Activated naive CD8-positive, alpha-beta T cell treated with anti-CD3 and anti-CD28 coated beads for 36 hours (primary cell): ENCODE data around the gene HMGCS2. TPM values are rescaled to one million over a fixed set of nuclear protein-coding genes. Genes with fewer than 3 reads are reported as not detected.
"Not testable (repeated sequence)": the region's sequence is repeated elsewhere in the genome, so short reads cannot be mapped to it uniquely, and the experiment has no call there.

Experiments
- DNase-seq: peaks from one replicate; pipeline ENCODE4 v3.0.0; 2021
- H3K27ac Mint-ChIP-seq: one replicate; pipeline ENCODE4 v1.8.0; 2022; ENCODE audit warnings: mild to moderate bottlenecking, moderate library complexity, mixed read lengths
- H3K27me3 Mint-ChIP-seq: one replicate; pipeline ENCODE4 v1.8.0; 2022; ENCODE audit warnings: mild to moderate bottlenecking, mixed read lengths
- H3K36me3 Mint-ChIP-seq: one replicate; pipeline ENCODE4 v1.8.0; 2021; ENCODE audit warnings: mild to moderate bottlenecking, mixed read lengths
- H3K4me1 Mint-ChIP-seq: one replicate; pipeline ENCODE4 v1.8.0; 2021; ENCODE audit warnings: mixed read lengths
- H3K4me3 Mint-ChIP-seq: one replicate; pipeline ENCODE4 v1.8.0; 2022; ENCODE audit warnings: mild to moderate bottlenecking, moderate library complexity, mixed read lengths
- H3K9me3 Mint-ChIP-seq: one replicate; pipeline ENCODE4 v1.8.0; 2022; ENCODE audit warnings: mixed read lengths
- total RNA-seq, 2 experiments: library from RNA; stranded (reverse); gene quantifications; one replicate each; pipeline ENCODE4 v1.2.3, GENCODE V29; 2021

The HMGCS2 gene
- total RNA-seq, 2 experiments from 2014 or later: not detected

GRCh38 chr1:119797162-119797561, 28.5 kb upstream of the HMGCS2 start:
- Mint-ChIP-seq H3K9me3 (no peaks in the 10 kb centered on the region), H3K27ac (peak overlapping the region; percentile 40), H3K4me3 (no peak overlapping the region), H3K27me3 (no peaks in the 10 kb centered on the region), H3K4me1 (peaks cover 18% of the 10 kb centered on the region), H3K36me3 (no peaks in the 10 kb centered on the region)
- no peak for DNase-seq

DNA sequence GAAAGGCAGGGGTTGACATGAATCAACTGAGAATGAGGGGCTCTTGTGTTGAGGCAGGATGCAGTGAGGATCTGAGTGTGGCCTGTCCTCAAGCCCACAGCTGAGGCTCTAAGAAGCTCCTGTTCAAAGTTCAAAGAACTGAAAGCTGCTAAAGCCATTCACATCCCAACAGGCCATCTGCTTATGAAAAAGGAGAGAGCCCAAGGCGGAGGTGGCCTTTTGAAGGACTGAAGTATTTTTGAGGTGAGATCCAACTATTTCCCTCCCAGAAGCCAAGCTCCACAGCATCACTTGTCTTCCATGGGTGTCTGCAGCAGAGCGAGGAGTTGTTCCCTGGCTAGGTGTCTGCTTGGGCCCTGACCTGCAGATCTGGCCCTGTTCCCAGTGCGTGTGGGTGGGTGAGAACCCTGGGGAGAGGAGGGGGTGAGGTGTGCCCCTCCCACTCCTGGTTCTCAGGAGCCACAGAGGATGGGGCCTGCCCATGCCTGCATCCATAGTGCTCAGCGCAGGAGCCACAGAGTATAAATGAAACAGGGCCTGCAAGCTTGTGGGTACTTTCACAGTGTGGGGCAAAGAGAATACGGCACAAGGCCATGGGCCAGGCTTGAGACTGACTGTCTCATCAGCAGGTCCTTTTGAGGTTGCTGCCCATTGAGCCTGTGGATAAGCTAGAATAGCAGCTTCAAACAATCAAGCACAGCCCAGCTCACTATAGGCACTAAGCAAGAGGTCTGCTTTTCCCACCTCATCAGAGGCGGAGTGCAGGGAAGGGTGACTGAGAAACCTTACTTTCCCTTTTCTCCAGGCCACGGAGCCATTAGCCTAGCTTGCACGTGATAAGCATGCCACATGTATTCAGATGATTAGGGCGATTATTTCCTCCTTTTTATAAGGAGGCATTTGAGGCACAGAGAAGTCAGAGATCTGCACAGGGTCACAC, 26.8 kb upstream of the HMGCS2 start:
- no peaks in the 10 kb centered on the region for H3K36me3 Mint-ChIP-seq
- H3K9me3 Mint-ChIP-seq: no peaks in the 10 kb centered on the region
- H3K27me3 Mint-ChIP-seq: no peaks in the 10 kb centered on the region
- H3K4me1 Mint-ChIP-seq: peaks cover 18% of the 10 kb centered on the region
- DNase-seq: no peak
- no peak overlapping the region for H3K4me3 Mint-ChIP-seq
- H3K27ac Mint-ChIP-seq: no peak overlapping the region

DNA sequence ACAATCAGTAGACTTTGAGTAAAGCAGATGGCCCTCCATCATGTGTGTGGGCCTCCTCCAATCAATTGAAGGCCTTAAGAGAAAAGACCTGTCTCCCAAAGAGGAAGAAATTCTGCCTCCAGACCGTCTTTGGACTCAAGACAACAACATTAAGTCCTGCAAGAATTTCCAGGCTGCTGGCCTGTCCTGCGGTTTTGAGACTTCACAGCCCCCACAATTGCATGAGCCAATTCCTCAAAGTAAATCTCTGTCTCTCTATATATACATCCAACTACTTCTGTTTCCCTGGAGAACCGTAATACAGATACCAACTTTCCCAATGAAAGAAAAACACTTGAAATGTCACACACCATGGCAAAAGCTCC, 26.2 kb upstream of the HMGCS2 start:
- peaks cover 18% of the 10 kb centered on the region for H3K4me1 Mint-ChIP-seq
- no peak overlapping the region for H3K4me3 Mint-ChIP-seq
- no peaks in the 10 kb centered on the region for H3K36me3 Mint-ChIP-seq
- no peaks in the 10 kb centered on the region for H3K27me3 Mint-ChIP-seq
- no peak overlapping the region for H3K27ac Mint-ChIP-seq
- H3K9me3 Mint-ChIP-seq: no peaks in the 10 kb centered on the region
- DNase-seq: no peak

- peaks cover 18% of the 10 kb centered on the region for H3K4me1 Mint-ChIP-seq
- no peaks in the 10 kb centered on the region for H3K9me3 Mint-ChIP-seq
- no peak overlapping the region for H3K4me3 Mint-ChIP-seq
- DNase-seq: no peak
- H3K36me3 Mint-ChIP-seq: no peaks in the 10 kb centered on the region
- H3K27ac Mint-ChIP-seq: no peak overlapping the region
- H3K27me3 Mint-ChIP-seq: peaks cover 1% of the 10 kb centered on the region
Measured at GRCh38 chr1:119794230-119794875, 25.6 kb upstream of the HMGCS2 start.

DNA sequence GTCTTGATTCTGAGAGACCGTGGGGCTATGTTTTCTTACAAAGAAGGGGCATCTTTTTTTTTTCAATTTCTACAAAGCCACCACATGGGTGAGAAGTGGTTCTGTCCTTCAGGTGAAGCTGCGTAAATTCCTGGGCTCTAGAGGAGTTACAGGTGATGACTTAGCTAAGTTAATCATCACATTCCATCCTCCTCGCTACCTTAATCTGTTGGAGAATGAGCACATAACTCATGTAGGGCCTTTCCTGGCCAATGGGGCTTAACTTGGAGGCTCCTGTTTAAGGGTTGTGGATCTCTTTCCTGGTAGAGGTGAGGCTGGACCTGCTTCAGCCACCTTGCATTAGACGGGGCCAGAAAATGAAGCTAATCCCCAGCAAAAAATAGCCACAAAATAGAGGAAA, 22.7 kb upstream of the HMGCS2 start:
- Mint-ChIP-seq H3K27ac (no peak overlapping the region), H3K4me1 (peaks cover 4% of the 10 kb centered on the region), H3K9me3 (no peaks in the 10 kb centered on the region), H3K4me3 (no peak overlapping the region), H3K27me3 (peaks cover 7% of the 10 kb centered on the region), H3K36me3 (no peaks in the 10 kb centered on the region)
- DNase-seq: no peak

DNA sequence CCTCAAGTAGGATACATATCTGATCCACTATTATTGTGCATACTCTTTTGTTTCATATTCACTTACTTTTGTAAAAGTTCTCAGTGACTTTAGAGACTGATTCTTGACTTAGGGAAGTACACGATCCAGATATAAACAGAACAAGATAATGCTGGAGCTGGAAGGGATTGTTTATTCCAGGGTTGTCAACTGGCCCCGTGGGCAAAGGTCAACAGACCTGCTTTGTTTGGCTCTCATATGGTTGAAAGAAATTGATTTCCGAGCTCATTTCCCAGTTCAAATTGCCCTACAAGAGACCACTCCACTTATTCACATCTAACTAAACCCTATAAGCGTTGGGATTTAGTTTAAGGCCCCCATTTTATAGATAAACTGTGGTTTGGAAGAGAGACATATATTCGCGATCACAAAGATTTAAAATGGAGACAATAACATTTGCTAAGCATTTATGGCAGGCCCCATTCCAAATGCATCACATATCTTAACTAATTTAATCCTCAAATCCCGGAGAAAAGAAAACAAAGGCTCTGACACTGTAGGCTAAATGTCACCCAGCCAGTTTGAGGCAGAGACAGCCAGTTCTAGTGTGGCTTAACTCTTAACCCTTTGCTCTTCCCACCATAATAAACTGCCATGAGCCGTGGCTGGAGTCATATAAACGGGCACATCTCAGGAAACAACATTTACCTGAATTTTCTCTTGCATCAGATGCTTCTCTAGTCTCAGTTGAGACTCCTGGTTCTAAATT, 21.9 kb upstream of the HMGCS2 start:
- Mint-ChIP-seq H3K9me3 (no peaks in the 10 kb centered on the region), H3K36me3 (no peaks in the 10 kb centered on the region), H3K27ac (no peak overlapping the region), H3K27me3 (peaks cover 7% of the 10 kb centered on the region), H3K4me1 (peaks cover 11% of the 10 kb centered on the region), H3K4me3 (no peak overlapping the region)
- no peak for DNase-seq

DNA sequence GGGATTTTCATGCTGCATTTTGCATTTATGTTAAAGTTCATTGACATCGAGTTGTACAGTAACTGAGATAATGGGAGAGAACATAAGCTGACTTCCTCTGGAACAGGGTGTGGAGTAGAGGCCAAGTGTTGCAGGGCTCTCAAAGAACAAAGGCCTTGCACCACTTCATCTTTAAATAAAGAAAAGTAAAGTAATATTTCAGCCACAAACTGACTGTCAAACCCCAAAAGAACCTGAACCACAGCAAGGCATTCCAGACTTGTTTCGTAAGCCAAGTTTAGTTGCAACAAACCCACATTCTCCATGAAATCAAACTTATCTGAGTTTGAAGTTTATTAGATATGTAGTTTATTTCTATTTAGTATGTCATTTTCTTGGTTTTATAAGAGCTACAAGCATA, 19.1 kb upstream of the HMGCS2 start:
- H3K9me3 Mint-ChIP-seq: no peaks in the 10 kb centered on the region
- H3K27ac Mint-ChIP-seq: no peak overlapping the region
- H3K4me3 Mint-ChIP-seq: no peak overlapping the region
- peaks cover 28% of the 10 kb centered on the region for H3K27me3 Mint-ChIP-seq
- DNase-seq: no peak
- no peaks in the 10 kb centered on the region for H3K36me3 Mint-ChIP-seq
- peaks cover 21% of the 10 kb centered on the region for H3K4me1 Mint-ChIP-seq

DNA sequence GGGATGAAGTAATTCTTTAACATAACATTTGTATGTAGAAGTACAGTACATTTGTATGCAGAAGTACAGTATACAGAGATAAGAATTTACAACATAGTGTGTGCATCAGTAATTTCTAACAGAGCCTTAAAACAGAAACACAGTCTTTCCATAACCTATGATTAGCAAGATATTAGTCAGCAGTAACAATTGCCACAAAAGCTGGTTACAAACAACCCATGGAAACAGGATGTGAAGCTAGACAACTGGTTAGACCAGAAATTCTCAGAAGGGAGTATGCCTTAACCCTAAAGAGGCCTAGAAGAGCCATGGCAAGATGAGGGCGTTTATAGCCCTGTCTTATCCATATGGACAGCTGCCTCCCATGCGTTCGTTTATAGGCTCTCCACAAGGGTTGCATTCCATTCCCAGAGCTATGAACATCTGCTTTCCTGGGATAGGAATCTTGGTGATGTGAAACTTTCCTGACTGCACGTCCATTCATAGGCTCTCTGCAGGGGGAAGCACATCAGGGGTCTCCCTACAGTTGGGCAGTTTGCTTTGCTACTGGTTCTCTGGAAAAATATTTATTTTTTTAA, 17.9 kb upstream of the HMGCS2 start:
- not testable (repeated sequence) for H3K9me3 Mint-ChIP-seq, H3K36me3 Mint-ChIP-seq, H3K27ac Mint-ChIP-seq, H3K4me3 Mint-ChIP-seq, DNase-seq
- Mint-ChIP-seq H3K27me3 (peaks cover 34% of the 10 kb centered on the region), H3K4me1 (peaks cover 21% of the 10 kb centered on the region)

DNA sequence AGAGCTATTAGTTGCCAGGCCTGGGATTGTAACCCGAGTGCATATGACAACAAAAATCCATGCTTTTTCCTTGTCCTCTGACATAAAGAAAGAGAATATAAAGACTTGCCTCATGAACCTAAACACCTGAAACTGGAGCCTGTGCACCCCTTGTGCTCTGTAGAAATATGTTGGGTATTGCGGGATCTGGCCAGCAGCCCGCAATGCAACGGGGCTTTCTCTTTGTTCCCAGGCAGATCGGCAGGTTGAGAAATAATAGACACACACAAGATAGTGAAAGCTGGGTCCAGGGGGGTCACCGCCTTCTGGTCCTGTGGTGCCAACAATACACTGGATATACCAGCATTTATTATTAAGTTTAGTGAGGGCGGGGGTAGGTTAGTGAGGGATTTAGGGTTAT, 17.3 kb upstream of the HMGCS2 start:
- Mint-ChIP-seq H3K4me1 (peaks cover 21% of the 10 kb centered on the region), H3K27ac (peak overlapping the region; percentile 23), H3K4me3 (peak overlapping the region; percentile 12), H3K27me3 (peaks cover 34% of the 10 kb centered on the region)
- not testable (repeated sequence) for DNase-seq, H3K36me3 Mint-ChIP-seq, H3K9me3 Mint-ChIP-seq

- Mint-ChIP-seq H3K27ac (no peak overlapping the region), H3K27me3 (peaks cover 33% of the 10 kb centered on the region), H3K9me3 (no peaks in the 10 kb centered on the region), H3K4me1 (peaks cover 21% of the 10 kb centered on the region), H3K4me3 (no peak overlapping the region), H3K36me3 (no peaks in the 10 kb centered on the region)
- DNase-seq: no peak
Measured at GRCh38 chr1:119784191-119784781, 15.6 kb upstream of the HMGCS2 start.

GRCh38 chr1:119783354-119784185, 14.9 kb upstream of the HMGCS2 start:
- H3K27ac Mint-ChIP-seq: no peak overlapping the region
- H3K4me1 Mint-ChIP-seq: peaks cover 21% of the 10 kb centered on the region
- no peak for DNase-seq
- no peak overlapping the region for H3K4me3 Mint-ChIP-seq
- H3K36me3 Mint-ChIP-seq: no peaks in the 10 kb centered on the region
- no peaks in the 10 kb centered on the region for H3K9me3 Mint-ChIP-seq
- H3K27me3 Mint-ChIP-seq: peaks cover 27% of the 10 kb centered on the region

- Mint-ChIP-seq H3K4me1 (peaks cover 21% of the 10 kb centered on the region), H3K27ac (no peak overlapping the region), H3K36me3 (no peaks in the 10 kb centered on the region), H3K27me3 (peaks cover 27% of the 10 kb centered on the region), H3K9me3 (no peaks in the 10 kb centered on the region), H3K4me3 (no peak overlapping the region)
- no peak for DNase-seq
Measured at GRCh38 chr1:119782631-119783325, 14.1 kb upstream of the HMGCS2 start.

DNA sequence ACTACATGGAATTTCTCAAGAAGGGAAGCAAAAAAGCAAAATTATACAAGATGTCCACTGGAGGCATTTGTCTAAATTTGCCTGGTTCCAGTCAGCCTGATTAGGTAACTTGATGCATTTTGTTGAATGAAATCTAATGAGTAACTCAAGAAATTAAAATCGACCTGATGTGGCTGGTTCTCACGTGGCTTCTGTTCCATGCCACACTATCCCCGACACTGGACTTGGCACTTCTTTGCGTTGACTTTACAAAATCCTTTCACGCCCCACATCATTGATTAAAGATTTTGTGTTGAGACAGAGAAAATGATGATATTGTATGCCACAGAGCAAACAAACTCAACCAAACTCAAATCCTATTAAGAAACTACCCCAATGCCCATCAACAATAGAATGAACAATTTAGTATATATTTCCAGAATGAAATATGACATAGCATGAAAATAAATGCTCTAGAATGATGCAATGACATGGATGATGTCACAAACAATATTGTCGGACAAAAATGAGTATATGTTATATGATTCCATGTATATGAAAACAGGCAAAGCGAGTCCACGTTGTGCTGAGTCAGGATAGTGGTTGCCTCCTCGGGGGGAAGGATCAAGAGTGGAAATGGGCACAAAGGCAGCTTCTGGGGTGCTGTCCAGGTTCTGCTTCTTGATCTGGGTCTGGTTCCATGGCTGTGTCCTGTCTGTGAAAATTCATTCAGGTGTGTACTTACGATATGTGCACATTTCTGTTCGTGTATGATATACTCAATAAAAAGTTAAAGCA, 12.9 kb upstream of the HMGCS2 start:
- peaks cover 17% of the 10 kb centered on the region for H3K4me1 Mint-ChIP-seq
- no peak overlapping the region for H3K27ac Mint-ChIP-seq
- no peak overlapping the region for H3K4me3 Mint-ChIP-seq
- H3K36me3 Mint-ChIP-seq: no peaks in the 10 kb centered on the region
- H3K27me3 Mint-ChIP-seq: peaks cover 27% of the 10 kb centered on the region
- no peak for DNase-seq
- no peaks in the 10 kb centered on the region for H3K9me3 Mint-ChIP-seq
